GM18519 (cell line): ENCODE data around the gene ALKAL2.
"Not testable (repeated sequence)": the region's sequence is repeated elsewhere in the genome, so short reads cannot be mapped to it uniquely, and the experiment has no call there.

Experiments used
- ATAC-seq: cut with Tn5 transposase; IDR thresholded peaks from one replicate; pipeline ENCODE4 v1.9.1; 2021; ENCODE audit warnings: mild to moderate bottlenecking, moderate library complexity; ENCODE audit not compliant: unreplicated experiment, low FRiP score

Gene ALKAL2, protein sequence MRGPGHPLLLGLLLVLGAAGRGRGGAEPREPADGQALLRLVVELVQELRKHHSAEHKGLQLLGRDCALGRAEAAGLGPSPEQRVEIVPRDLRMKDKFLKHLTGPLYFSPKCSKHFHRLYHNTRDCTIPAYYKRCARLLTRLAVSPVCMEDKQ

DNA sequence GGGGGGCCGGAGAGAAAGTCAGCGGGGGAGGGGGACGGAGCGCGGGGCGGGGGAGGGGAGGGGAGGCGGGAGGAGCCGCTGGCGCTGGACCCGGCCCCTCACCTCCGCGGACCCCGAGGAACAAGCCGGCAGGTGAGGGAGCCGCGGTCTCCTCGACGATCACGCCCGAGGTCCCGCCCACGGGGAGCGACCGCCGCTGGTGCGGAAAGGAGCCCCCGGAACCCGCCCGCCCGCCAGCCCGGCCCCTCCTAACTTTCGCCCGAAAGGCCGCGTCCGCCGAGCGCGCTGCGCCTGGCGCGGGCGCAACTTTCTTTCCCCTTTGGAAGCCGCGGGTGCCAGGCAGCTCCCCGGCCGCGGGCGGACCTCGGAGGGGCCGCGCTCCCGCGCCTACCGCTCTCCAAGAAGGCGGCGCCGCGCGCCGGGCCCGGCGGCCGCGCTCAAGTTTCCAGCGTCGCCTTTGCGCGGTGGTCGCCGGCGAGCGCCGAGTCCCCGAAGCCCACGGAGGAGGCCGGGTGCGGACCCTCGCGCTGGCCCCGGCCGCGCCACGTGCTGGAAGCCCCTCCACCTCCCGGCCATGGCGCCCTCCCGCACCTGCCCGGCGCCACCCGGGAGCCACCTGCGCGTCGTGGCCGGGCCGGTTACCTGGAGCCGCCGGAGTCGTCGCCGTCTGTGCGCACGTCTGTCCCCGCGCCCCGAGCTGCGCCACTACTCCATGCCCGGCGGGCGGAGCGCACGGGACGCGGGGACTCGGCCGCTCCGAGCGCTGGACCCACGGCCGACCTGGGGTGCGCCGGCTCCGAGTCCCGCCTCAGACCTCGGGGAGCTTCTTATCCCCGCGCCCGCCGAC lies at the start of gene ALKAL2:
Gene ALKAL2 (minus strand): TSS at position 181 of the 847 bp plus-strand sequence. CDS start 256 bp downstream, outside the sequence.
- ATAC-seq: no peak

DNA sequence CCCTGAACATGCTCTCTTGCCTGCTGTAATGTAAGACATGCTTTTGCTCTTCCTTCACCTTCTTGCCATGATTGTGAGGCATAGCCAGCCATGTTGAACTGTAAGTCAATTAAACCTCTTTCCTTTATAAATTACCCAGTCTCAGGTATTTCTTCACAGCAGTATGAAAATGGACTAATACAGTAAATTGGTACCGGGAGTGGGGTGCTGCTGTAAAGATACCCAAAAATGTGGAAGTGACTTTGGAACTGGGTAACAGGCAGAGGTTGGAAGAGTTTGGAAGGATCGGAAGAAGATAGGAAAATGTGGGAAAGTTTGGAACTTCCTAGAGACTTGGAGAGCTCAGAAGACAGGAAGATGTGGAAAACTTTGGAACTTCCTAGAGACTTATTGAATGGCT lies 49.1 kb upstream of the ALKAL2 start:
- not testable (repeated sequence) for ATAC-seq

- ATAC-seq: no peak
Observed at GRCh38 chr2:336360-336759, 48.5 kb upstream of the ALKAL2 start.

DNA sequence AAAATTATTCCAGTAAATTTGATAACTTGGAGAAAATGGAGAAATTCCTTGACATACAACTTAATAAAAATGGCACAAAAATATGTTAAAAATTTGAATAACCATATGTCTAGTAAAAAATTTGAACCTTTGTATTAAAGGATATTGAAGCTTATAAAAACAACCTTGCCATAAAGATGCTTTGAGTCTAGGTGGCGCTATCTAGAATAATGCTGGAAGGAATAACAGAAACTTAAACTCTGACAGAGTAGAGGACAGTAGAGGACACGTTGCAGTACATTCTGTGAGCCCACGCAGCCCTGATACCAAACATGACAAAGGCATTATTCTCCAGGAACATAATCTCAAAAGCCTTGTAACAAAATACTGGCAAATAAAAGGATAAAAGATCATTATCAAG lies 44.7 kb upstream of the ALKAL2 start:
- no peak for ATAC-seq

DNA sequence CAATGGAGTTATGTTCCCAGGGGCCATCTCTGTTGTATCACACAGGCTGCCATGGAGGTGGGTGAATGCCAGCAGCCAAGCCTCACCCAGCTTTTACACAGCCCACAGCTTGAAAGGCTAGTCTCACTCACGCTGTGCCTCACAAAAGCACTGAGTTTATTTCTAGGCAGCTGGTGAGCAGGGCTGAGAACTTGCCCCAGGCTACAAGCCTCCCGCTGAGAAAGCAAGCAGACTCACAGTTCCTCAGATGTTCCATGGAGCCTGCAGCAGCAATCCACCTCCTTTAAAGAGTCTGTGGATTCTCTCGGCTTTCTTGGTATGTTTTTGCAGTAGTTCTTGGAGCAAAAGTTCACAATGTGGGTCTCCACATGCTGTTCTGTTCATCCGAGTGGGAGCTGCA lies 40.9 kb upstream of the ALKAL2 start:
- ATAC-seq: no peak

- ATAC-seq: no peak
Observed at GRCh38 chr2:323035-323434, 35.1 kb upstream of the ALKAL2 start.

- no peak for ATAC-seq
Observed at GRCh38 chr2:322326-322725, 34.4 kb upstream of the ALKAL2 start.

DNA sequence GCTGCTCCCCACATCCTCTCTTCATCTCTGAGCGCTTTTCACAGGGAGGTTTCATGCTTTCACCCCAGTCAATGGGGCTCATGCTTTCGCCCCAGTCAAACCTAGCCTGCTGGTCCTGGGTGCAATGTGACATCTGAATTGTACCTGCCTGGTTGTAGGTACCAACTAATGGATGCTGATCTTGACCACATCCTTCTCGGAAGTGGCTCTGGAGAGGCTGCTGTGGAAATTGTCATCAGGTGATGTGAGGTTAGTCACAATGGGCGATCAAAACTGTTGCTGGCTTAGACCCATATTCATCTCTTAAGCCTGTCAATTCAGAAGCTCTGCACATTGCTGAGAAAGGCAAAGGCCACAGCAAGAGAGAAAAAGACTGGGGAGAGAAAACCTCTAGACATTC lies 32.7 kb upstream of the ALKAL2 start:
- no peak for ATAC-seq

- no peak for ATAC-seq
Observed at GRCh38 chr2:319059-319600, 31.2 kb upstream of the ALKAL2 start.

- no peak for ATAC-seq
Observed at GRCh38 chr2:317501-318424, 29.9 kb upstream of the ALKAL2 start.

DNA sequence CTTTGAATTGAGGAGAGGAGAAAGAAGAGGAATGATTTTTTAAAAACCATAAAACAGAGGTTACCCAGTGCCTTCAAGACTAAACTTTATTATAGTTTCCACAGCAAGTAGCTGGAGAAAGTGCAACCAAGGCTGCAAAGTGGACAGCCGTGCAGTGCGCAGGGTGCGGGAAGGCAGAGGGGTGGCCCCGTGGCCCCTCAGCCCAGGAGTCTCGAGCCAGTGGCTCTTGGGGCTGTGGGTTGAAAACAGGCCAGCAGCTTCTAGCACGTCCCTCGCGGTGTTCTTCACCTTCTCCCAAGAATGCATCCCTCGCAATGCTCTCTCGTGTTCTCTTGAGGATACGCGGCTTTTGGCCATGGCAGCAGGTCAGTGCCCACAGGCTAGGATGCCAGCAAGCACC lies 28.5 kb upstream of the ALKAL2 start:
- no peak for ATAC-seq

GRCh38 chr2:315925-316324 lies 28.0 kb upstream of the ALKAL2 start:
- not testable (repeated sequence) for ATAC-seq

- ATAC-seq: no peak
Observed at GRCh38 chr2:314561-315336, 26.9 kb upstream of the ALKAL2 start.

- ATAC-seq: no peak
Observed at GRCh38 chr2:313991-314390, 26.1 kb upstream of the ALKAL2 start.

DNA sequence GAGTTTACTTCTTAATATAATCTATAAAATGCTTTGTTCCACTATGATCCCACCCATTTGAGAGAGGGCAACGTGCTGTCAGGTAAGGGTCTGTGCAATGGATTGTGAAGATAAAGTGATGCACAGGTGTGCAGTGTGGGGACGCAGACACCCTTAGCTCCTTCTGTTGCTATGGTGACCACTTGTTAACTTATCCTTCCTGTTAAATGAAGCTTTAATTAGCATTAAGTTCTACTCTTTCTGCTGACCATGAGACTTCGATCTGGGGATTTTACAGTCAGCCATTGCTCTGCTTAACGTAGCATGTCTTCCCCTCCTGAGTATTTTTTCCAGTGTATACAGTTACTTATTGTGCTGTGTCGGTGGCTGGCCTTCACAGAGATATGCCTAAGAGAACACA lies 23.1 kb upstream of the ALKAL2 start:
- ATAC-seq: no peak

GRCh38 chr2:309954-310510 lies 22.1 kb upstream of the ALKAL2 start:
- no peak for ATAC-seq

DNA sequence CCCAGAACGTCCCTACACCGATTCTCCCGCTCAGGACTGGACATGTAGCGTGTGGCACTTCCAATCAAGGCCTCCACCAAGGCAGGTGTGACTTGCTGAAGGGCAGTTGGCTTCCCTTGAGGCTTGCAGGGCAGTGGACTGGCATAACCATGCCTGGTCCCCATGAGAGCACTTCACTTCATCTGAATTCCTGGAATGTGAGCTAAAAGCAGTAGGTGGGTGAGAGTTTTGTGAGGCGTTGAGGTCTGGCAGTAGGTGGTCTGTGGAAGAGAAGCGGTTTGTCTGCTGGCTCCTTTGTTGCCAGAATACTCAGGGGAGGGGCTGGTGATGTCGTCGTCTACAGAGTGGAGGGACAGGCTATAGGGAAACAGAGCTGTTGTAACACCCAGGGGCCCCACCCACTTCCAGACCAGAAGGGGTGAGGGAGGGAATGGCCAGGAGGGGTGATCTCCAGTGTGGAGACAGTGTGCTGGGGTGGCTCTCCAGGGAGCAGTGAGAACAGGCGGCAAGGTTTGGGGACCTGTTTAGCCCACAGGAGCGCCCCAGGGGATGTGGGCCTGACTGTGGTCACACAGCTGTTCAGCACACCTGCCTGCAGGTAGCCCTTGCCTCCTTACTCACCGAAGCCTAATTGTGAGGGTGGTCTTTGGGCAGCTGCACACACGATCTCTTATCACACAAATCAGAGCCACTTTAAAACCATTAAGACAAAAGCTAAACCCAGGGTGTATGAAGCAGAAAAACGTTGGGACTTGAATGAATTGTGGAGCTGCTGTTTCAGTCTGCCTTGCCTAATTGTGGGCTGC lies 21.5 kb upstream of the ALKAL2 start:
- no peak for ATAC-seq

GRCh38 chr2:305366-305765 lies 17.5 kb upstream of the ALKAL2 start:
- ATAC-seq: no peak

- ATAC-seq: no peak
Observed at GRCh38 chr2:296354-296753, 8.5 kb upstream of the ALKAL2 start.
